ENCODE measurements around the gene FAM114A2. TPM values are rescaled to one million over a fixed set of nuclear protein-coding genes. Genes with fewer than 3 reads are reported as not detected.

Gene FAM114A2
- total and polyA plus RNA-seq, 8 donors: 33.4 to 37.7 (median 35.3) TPM

GRCh38 chr5:153985498-153985897 lies 53.2 kb downstream of the FAM114A2 start:
- Histone ChIP-seq H3K9me3 (no peaks in the 10 kb centered on the region), H3K36me3 (no peaks in the 10 kb centered on the region), H3K4me3 (no peak overlapping the region), H3K27ac (no peak overlapping the region), H3K27me3 (no peaks in the 10 kb centered on the region), H3K4me1 (no peaks in the 10 kb centered on the region)
- DNase-seq: no peak
- intact Hi-C loops (cut with DNase I): no loop called here
- TF ChIP-seq CTCF (IDR thresholded peaks at IDR 0.05): no peak
- ATAC-seq: no peak

DNA sequence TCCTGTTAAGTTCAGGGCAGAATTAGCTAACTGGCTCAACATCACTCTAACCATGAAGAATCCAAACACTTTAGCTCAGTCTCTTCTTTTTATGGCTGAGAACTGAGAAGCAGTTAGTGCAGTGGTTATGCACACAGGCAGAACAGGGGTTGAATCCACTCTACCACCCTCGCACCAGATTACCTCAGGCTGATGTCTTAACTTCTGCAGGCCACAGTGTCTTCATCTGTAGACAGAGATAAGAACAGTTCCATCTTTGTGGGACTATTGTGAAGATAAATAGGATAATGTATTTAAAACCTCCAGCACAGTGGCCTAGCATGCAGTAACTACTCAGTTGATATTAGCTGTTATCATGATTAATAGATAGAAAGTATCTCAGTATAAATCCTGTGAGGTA lies 54.8 kb downstream of the FAM114A2 start:
- Histone ChIP-seq H3K4me3 (no peak overlapping the region), H3K9me3 (no peaks in the 10 kb centered on the region), H3K27ac (no peak overlapping the region), H3K36me3 (no peaks in the 10 kb centered on the region), H3K4me1 (no peaks in the 10 kb centered on the region), H3K27me3 (no peaks in the 10 kb centered on the region)
- intact Hi-C loops (cut with DNase I): no loop called here
- DNase-seq (no peak), ATAC-seq (no peak)
- no peak for TF ChIP-seq CTCF (IDR thresholded peaks at IDR 0.05)

GRCh38 chr5:153981905-153982605 lies 56.7 kb downstream of the FAM114A2 start:
- Histone ChIP-seq H3K36me3 (no peaks in the 10 kb centered on the region), H3K27me3 (peaks cover 0 to 5% of the 10 kb centered on the region in 2 donors), H3K27ac (no peak overlapping the region), H3K4me1 (no peaks in the 10 kb centered on the region), H3K4me3 (no peak overlapping the region), H3K9me3 (no peaks in the 10 kb centered on the region)
- no peak for TF ChIP-seq CTCF (IDR thresholded peaks at IDR 0.05)
- no peak for DNase-seq
- no peak for ATAC-seq
- intact Hi-C loops (cut with DNase I): no loop called here

DNA sequence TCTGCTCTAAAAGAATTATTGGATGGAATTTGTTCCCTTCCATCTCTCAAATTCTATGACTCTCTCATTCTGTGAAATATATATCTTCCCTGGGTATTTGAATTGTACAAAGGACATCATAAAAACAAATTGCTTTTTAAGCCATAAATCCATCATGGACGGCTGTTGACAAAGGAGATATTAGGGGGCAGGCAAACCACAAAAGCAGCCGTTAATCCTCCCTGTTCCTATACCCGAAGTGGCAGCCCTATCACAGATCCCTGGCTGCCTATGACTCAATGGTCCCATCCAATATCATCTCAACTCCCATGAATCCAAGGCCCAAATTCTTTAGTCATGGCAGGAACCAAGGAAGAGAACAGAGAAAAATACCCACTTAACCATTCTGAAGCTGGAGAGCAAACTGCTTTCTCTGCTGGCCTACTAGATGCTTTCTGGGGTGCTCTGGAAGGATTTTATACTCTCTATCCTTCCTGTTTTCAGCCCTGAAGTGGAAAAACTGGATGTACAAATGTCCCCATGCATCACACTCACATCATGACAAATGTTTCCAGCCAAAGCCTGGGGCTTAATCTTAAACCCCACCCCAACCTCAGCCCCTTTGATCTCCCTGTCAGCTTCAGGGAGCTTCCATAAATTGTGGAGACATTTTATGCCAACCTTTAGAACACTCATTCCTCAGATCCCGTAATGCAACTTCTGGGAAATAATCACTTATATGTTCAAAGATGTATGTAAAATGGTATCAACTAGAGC lies 59.5 kb downstream of the FAM114A2 start:
- TF ChIP-seq CTCF (IDR thresholded peaks at IDR 0.05): no peak
- no peak overlapping the region for H3K27ac ChIP-seq
- ATAC-seq (no peak), DNase-seq (no peak)
- no peaks in the 10 kb centered on the region for H3K9me3 ChIP-seq
- H3K4me3 ChIP-seq: no peak overlapping the region
- H3K27me3 ChIP-seq: peaks cover 0 to 5% of the 10 kb centered on the region in 2 donors
- intact Hi-C loops (cut with DNase I): loop anchor here in 1 of 2 donors (10.0 kb wide), 1 partner anchor 216 kb away; the partner anchor contains the start of gene GALNT10
- no peaks in the 10 kb centered on the region for H3K36me3 ChIP-seq
- H3K4me1 ChIP-seq: peaks cover 0 to 4% of the 10 kb centered on the region in 2 donors

DNA sequence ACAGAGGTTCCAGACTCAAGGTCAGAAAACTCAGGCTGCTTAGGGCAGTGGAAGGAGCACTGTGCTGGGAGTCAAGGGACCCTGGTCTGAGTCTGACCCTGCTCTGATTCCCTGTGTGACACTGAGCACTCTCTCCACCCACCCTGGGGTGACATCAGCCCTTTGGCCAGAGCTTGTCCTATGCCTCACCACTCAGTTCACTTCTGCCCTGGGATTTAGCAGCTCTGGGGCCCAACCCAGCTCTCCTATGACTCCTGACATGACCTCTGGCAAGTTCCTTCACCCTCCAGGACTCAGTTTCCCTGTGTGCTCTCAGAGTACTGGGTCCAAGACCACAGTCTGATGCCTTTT lies 63.9 kb downstream of the FAM114A2 start:
- H3K36me3 ChIP-seq: no peaks in the 10 kb centered on the region
- no peak for TF ChIP-seq CTCF (IDR thresholded peaks at IDR 0.05)
- peaks cover 0 to 4% of the 10 kb centered on the region in 2 donors for H3K4me1 ChIP-seq
- intact Hi-C loops (cut with DNase I): loop anchor here in 1 of 2 donors (10.0 kb wide), 1 partner anchor 220 kb away; the partner anchor contains the start of gene GALNT10
- DNase-seq (no peak), ATAC-seq (no peak)
- peaks cover 0 to 5% of the 10 kb centered on the region in 2 donors for H3K27me3 ChIP-seq
- H3K4me3 ChIP-seq: no peak overlapping the region
- no peaks in the 10 kb centered on the region for H3K9me3 ChIP-seq
- H3K27ac ChIP-seq: no peak overlapping the region
